HG02623 (cell line): Measurements from ENCODE around the gene GANAB.

ENCODE experiments used
- ATAC-seq: cut with Tn5 transposase; IDR thresholded peaks from one replicate; pipeline ENCODE4 v1.9.1; 2021; ENCODE audit warnings: moderate library complexity; ENCODE audit not compliant: unreplicated experiment

GANAB gene

DNA sequence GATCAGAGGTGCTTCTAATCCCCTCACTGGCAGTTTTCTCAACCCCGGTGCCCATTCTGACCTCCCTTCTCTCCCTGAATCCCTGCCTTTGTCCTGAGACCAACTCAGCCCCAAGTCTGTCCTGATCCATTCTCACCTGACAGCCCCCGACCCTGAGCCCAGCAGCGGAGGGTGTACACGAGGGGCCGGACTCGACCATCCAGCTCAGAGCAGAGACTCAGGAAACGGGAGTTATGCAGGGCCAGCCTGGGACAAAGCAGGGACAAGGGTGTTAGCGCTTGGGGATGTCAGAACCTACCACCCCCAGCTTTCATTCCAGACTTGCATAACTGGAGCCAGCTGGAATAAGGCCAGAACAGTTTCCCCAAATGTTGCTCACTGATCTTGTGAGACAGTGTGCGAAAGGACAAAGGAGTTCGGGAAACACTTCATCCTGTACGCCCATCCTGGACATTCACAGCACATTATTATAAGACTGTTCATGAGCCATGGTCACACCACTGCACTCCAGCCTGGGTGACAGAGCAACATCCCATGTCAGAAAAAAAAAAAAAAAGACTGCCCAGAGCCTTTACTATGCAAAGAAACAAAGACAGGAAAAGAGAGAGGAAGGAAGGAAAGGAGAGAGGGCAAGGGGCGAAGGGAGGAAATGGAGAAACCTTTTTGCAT is 69.2 kb downstream of the GANAB start:
- no peak for ATAC-seq

DNA sequence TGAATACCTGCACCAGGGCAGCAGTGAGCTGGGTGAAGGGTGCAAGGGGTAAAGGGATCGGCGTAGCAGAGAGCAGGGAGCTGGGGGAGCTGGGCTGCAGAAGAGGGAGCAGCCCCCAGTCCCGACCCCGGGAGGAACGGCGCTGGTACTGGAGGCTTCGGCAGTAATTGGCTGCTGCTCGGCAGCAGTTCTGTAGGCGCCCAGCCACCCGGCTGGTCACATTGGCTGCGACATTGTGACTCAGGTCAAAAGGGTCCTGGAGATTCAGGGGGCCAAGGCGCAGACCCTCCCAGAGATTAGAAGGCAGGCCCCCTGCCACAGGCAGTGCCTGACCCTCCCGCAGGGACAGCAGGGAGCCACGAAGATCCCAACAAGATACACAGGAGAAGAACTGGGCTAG is 70.6 kb downstream of the GANAB start:
- no peak for ATAC-seq

DNA sequence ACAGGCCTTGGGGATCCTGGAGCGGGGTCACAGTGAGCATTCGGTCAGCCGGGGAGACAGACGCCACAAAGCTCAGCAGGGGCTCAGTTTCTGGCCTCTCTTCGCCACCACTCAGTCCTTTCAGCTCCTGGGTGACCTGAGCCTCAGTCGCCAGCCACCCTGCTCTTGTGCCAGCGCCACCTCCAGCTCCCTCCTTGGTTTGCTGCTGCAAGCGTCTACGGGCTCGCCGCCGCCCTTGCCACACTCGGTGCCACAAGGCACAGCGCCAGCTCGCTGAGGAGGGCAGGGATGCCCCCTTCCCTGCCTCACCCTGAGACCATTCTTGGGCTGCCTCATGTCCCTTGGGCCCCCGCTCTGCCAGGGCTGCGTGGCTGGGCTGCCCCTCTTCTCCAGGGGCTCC is 71.3 kb downstream of the GANAB start:
- no peak for ATAC-seq
